ENCODE data around the gene KRTAP2-4.

DNA sequence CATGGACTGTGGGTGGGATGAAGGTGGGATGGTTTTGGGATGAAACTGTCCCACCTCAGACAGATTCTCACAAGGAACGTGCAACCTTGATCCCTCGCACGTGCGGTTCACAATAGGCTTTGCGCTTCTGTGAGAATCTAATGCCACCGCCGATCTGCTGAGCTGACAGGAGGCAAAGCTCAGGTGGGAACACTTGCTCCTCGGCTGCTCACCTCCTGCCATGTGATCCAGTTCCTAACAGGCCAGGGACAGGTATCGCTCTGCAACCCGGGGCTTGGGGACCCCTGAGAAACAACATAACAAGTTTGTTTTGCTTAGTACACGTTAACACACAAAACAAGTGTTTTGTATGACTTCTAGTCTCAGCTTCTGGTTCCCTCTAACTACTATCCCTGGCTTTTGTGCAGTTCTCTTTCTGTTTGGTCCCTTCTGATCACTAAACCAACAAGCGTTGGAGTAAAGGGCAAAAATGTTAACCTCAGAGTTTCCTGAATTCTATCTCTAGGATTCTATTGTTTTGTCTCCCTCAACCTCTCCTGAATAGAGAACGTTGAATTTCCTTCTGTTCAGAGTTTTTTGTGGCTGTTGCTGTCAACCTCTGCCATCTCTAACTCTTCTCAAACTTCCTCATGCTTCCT lies 49.0 kb downstream of the KRTAP2-4 start:
- TF ChIP-seq, protein P1, sequence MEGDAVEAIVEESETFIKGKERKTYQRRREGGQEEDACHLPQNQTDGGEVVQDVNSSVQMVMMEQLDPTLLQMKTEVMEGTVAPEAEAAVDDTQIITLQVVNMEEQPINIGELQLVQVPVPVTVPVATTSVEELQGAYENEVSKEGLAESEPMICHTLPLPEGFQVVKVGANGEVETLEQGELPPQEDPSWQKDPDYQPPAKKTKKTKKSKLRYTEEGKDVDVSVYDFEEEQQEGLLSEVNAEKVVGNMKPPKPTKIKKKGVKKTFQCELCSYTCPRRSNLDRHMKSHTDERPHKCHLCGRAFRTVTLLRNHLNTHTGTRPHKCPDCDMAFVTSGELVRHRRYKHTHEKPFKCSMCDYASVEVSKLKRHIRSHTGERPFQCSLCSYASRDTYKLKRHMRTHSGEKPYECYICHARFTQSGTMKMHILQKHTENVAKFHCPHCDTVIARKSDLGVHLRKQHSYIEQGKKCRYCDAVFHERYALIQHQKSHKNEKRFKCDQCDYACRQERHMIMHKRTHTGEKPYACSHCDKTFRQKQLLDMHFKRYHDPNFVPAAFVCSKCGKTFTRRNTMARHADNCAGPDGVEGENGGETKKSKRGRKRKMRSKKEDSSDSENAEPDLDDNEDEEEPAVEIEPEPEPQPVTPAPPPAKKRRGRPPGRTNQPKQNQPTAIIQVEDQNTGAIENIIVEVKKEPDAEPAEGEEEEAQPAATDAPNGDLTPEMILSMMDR (conservative IDR thresholded peaks at IDR 0.05 in 1 of 2, IDR thresholded peaks at IDR 0.05 in 1 of 2; ENCODE audit: extremely low read depth in 1 of 2, insufficient read depth in 1 of 2, low read depth in 1 of 2, low read length in 2 of 2) = no peak
- TF ChIP-seq EZH2 (IDR thresholded peaks at IDR 0.05; ENCODE audit: borderline replicate concordance, low read length) = no peak

Measured in mammary epithelial cell (primary cell).